Tongue (tissue), 2 donors: ENCODE measurements around the gene LEMD3. TPM values are rescaled to one million over a fixed set of nuclear protein-coding genes. Genes with fewer than 3 reads are reported as not detected.
A peak's percentile ranks its signal among the peaks of the same experiment; 100 is the strongest.

Experiments used
- DNase-seq: peaks from one replicate; pipeline ENCODE4 v3.0.0-alpha.2; 2015
- total RNA-seq: library from RNA; depleted of rRNA; stranded (reverse); fragments of >200 nt; gene quantifications from one replicate; pipeline ENCODE4 v1.2.3, GENCODE V29; 2014

Gene LEMD3
- total RNA-seq = 47.3 TPM

DNA sequence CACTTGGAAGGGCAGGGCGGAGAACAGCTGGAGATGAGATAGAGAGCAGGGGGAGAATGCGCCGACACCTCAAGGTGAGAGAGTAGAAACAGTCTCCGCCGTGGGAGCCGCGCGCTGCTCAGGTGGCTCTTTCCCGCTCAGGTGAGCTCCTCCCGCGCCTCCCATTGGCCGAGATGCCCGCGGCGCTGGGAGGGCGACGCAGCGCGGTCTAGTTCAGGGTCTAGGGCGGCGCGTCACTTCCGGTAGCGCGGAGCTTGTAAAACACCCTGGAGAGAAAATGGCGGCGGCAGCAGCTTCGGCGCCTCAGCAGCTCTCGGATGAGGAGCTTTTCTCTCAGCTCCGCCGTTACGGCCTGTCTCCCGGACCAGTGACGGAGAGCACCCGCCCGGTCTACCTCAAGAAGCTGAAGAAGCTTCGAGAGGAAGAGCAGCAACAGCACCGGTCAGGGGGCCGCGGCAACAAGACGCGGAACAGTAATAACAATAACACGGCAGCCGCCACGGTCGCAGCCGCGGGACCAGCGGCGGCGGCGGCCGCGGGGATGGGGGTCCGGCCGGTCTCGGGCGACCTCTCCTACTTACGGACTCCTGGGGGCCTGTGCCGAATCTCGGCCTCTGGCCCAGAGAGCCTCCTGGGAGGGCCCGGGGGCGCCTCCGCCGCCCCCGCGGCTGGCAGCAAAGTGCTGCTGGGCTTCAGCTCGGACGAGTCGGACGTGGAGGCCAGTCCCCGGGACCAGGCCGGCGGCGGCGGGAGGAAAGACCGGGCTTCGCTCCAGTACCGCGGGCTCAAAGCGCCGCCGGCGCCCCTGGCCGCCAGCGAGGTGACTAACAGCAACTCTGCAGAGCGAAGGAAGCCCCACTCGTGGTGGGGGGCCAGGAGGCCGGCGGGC, at the start of gene LEMD3:
TSS of gene LEMD3 (plus strand) at position 264 of the 889 bp plus-strand sequence. CDS start at position 278, 14 bp downstream.
- peak; percentile 98 for DNase-seq

DNA sequence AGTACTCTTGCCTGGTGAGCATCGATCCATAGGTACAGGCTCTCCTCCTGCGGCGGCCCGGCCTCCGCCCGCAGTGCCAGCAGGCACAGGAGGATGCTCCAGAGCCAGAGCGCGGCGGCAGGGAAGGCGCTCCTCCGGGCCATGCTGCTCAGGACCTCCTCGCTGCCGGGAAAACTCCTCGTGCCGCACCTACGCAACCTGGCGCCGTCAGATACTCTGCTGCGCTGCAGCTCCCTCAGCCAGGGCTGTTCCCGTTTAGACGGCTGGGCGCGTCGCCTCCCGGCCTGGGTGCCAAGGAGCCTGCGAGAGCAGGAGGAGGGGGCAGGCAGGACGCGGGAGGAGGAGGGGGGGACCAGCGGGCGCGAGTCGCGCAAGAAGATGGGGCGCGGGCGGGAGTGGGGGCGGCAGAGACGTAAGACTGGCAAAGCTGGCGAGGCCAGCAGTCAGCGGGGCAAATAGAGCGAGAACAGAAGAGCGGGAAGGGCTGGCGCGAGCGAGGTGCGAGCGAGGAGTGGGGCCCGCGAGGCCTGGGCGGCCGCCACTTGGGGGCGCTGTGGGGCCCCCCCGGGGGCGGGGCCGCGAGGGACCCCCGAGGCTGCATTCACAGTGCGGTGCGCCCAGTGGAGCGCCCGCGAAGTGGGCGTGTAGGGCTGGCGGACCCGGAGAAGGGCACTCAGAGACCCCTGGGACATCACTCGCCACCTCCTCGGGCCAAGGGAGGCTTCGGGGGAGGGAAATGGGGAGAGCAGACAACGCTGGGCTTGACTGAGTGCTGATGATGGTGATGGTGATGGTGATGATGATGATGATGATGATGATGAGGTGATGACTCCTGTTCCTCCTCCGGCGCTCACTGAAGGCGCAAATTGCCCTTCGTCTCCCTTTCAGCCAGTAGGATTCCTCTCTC, 48.1 kb upstream of the LEMD3 start, which contains the start of gene WIF1:
TSS of gene WIF1 (minus strand) at position 257 of the 907 bp plus-strand sequence. CDS start at position 143, 114 bp downstream.
- DNase-seq = peak; percentile 44

DNA sequence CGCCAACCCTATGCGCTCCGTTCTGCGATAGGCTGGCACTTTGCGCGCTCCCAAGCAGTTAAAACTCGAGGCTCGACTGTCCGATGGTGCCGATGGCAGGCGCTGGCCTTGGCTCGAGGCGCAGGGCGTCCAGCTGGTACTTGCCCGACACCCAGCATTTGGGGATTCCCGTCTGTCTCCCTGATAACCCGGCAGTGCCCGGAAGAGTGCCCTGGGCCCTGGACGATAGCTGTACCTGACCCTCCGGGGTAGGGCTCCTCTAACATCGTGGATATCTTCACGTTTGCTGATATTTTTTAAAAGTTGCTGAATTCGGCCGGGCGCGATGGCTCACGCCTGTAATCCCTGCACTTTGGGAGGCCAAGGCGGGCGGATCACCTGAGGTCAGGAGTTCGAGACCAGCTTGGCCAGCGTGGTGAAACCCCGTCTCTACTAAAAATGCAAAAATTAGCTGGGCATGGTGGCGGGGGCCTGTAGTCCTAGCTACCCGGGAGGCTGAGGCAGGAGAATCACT, 47.4 kb upstream of the LEMD3 start:
- no peak for DNase-seq

DNA sequence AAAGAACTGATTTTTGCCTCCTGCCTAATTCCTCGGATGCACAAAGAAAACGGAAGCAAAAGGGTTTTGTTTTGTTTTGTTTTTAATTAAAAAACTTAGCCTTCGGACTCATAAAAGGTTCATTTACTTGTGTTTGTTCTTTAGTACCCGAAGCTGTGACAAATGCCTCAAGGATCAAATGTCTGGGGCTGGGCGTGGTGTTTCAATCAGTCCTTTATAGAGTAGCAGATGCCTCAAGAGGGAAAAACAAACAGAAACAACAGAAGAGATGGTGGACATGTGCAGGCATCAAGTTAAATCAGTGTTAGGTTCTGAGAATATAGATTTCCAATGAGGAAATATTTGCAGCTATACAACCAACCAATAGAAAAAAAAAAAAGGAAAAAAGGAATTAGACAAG, 46.7 kb upstream of the LEMD3 start:
- no peak for DNase-seq

DNA sequence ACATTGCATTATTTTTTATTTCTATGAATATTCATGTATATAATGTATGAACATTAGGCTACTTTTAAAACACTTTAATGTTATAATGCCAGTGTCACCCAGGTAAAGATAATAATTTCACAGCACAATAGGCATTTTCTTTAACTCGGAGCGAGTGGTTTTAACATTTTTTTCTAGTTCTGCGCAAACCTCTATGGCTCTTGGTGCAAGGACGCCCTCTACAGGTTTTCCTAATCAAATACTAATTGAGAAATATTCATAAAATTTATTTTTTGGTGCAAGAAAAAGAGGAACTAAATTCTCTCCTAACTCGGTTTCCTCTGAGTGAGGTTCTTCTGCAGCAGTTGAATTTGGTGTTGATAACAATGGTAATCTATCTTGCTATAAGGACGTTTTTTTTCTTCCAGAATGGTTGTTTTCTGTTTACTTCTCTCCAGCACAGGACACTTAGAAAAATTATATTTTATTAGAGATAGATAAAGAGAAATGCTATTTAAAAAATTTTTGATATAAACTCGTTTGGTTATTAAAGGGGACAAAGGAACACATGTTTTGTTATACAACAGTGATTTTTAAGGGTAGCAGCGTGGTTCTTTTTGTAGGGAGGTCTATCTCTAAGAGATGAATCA, 45.8 kb upstream of the LEMD3 start:
- peak; percentile 70 for DNase-seq

DNA sequence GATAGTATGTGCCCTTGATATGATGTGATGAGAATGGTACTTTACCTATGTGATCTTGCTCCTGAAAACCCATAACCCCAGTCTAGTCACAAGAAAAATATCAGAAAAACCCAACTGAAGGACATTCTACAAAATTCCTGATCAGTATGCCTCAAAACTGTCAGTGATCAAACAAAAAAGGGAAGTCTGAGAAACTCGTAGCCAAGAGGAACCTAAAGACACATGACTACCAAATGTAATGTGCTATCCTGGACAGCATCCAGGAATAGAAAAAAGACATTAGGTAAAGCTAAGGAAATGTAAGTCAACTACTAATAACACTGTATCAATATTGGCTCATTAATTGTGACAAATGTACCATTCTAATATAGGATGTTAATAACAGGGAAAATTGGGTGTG, 44.1 kb upstream of the LEMD3 start:
- DNase-seq = no peak

DNA sequence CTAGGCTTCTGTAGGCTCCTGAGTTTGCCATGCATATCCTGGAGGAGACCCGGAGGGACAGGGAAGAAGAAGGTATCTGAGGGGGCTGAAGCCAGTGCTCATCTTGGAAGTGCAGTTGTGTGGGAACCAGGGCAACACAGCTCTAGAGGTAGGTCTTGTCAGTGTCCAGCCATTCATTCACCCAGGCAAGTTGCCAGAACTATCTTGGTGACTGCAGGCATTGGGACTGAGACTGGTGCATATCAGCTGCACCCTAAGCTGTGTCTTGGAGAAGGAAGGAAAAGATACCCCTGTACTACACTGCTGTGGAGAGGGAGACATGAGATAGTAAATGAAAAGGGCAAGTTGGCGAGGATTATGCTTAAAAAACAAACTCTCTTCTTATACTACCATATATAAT, 43.4 kb upstream of the LEMD3 start:
- no peak for DNase-seq

DNA sequence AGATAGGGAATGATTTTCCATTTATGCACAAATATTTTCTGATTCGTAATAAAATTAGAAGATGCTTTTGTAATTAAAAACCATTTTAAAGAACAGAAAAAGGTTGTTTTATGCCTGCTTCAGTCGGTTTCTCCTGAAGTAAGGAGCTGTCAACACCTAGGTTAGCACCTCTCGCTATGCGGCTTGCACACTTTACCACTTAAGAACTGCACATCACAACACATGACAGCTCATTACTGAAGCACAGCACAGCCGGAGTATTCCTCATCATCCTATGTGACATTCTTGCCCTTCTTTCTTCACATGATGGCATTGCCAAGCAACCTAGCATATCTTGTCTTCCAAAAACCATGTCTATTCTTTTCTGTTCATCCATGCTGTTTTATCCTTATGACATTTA, 42.9 kb upstream of the LEMD3 start:
- no peak for DNase-seq

DNA sequence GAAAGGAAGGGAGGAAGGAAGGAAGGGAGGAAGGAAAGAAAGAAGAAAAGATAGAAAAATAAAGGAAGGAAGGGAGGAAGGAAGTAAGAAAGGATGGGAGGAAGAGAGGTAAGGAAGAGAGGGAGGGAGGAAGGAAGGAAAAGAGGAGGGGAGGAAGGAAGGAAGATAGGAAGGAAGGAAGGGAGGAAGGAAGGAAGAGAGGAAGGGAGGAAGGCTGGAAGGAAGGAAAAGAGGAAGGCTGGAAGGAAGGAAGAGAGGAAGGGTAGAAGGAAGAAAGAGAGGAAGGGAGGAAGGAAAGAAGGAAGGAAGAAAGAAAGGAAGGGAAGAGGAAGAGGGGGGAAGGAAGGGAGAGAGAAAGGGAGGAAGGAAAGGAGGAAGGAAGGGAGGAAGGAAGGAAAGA, 35.5 kb upstream of the LEMD3 start:
- DNase-seq = no peak

DNA sequence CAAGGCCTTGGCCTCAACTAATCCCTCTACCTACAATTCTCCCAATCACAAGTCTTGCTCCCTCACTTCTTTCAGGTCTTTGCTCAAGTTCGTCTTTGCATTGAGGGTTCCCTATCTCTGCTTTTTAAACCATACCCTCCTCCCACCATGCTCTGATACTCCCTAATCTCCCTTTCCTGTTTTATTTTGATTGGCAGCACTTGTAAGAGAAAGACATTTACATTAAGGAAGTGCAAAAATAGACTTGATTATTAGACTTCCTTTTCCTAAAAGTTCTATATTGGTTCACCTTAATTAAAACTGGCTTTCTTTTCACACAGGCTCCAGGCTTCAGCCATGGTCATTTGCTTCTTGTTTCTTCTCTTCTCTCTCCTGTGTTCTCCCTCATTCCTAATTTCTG, 30.0 kb upstream of the LEMD3 start:
- DNase-seq = no peak

DNA sequence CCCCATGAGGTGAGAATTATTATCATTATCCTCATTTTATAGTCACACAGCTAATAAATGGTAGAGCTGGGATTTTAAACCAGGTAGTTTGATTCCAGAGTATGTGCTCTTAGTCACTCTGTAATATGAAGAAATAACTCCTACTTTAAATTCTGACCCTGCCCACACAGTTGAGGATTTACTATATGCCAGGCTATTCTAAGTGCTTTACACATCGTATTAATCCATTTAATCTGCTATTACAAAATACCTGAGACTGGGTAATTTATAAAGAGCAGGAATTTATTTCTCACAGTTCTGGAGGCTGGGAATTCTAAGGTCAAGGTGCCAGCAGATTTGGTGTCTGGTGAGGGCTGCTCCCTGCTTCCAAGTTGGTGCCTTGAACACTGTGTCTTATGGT, 28.6 kb upstream of the LEMD3 start:
- DNase-seq = no peak

DNA sequence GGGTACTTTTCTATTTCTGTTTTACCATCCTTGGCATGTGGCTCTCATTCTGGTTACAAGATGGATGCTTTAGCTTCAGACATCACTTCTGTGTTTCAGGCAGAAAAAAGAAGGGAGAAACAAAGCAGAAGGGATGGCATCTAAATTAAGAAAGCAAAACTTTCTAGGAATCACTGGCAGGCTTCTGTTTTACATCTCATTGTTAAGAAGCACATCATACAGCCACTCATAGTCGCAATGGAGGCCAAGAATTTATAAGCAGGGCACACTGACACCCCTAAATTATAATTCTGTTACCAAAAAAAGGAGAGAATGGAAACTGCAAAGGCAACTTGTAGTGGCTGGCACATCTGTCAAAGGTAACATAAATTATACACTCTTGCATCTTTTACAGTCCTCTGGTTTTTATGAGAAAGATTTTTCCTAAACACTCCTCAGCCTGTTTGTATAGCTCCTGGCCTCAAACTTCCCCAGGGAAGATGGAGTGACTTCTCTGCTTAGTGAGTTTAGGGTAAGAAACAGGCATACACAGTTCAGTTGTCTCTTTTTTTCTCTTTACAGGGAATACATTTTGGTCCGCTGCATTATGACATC, 22.0 kb upstream of the LEMD3 start:
- DNase-seq = no peak

DNA sequence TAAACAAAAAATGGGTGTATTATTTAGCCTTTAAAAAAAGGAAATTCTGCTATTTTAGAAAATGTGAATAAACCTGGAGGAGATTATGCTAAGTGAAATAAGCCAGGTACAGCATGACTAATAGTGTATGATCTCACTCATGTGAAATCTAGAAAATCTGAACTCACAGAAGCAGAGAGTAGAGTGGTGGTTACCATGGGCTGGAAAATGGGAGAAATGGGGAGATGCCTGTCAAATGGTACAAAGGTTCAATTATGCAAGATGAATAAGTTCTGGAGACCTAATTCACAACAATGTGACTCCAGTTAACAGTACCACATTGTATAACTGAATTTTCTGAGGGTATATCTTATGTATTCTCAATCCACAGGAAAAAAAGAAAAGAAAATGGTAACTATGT, 17.4 kb upstream of the LEMD3 start:
- DNase-seq = no peak

DNA sequence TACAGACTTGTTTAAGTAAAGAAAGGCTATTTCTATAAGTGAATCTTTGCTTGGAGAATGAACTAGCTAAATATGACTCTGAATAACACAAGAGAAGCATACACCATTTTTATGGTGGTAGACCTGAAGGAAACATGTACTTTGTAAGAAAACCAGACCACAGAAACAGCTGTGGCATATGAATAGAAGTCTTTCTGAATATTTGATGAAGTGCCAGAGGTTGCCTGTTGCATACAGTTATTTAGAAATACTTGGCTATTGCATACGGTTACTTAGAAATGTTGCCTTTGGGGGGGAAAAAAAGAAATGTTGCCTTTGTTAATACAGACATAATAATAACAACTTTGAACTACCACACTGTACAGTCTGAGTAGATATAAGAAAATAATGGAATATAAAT, 16.8 kb upstream of the LEMD3 start:
- DNase-seq = peak; percentile 34

DNA sequence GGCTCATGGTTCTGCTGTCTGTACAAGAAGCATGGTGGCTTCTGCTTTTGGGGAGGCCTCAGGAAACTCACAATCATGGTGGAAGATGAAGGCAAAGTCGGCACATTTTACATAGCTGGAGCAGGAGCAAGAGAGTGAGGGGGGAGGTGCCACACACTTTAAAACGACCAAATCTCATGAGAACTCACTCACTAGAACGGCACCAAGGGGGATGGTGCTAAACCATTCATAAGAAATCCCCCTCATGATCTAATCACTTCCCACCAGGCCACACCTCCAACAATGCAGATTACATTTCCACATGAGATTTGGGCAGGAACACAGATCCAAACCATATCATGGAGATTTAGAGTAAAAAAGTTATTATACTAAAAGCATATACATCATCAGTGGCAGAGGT, 13.6 kb upstream of the LEMD3 start:
- no peak for DNase-seq

DNA sequence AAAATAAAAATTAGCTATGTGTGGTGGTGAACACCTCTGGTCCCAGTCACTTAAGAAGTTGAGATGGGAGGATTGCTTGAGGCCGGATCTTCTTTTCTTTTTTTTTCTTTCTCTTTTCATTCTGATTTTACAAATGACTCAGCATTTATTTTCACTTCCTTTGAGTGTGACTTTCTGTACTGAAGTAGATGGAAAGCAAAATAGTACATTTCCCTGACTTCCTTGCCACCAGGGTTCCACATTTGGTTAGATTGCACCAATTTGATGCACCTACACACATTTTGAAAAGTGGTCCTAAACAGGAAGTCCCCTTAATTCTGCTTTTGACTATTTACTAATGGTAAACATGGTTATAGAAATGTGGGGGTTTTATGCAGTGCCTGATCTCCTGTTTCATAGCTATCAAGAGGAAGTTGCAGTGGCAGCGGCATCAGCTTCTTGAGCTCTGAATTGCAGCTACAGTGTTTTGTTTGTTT, 13.0 kb upstream of the LEMD3 start:
- DNase-seq = no peak

DNA sequence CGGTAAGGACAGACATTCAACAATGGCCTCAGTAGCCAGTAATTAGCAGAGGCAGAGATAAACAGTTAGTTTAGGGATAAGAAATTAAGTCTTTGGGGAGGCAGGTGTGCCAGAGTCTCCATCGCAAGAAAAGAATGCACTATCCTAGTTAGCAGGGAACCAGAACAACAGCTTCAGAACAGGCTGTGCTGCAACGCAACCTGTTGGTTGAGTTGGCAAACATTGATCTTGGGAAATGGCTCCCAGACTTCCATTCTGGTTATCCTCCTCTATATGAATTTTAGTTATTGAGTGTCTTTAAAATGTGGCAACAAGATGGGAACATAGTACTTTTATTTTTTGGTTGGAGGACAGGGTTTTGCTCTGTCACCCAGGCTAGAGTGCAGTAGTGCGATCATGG, 12.3 kb upstream of the LEMD3 start:
- no peak for DNase-seq

DNA sequence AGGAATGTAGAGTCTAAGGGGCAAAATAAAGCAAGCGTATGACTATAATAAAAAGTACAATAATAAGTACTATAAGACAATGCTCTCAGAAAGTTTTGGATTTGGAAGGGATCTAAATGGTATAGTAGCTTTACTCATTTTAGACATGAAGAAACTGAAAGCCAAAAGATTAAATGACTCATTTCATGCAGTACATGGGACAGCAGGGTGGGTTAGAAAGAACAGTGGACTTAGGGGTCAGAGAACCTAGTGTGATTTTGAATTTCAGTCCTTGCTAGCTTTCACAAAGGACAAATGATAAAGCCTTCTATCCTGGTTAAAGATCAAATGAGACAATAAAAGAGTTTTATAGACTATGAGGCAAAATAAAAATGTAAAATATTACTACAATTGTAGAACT, 6.8 kb upstream of the LEMD3 start:
- no peak for DNase-seq

DNA sequence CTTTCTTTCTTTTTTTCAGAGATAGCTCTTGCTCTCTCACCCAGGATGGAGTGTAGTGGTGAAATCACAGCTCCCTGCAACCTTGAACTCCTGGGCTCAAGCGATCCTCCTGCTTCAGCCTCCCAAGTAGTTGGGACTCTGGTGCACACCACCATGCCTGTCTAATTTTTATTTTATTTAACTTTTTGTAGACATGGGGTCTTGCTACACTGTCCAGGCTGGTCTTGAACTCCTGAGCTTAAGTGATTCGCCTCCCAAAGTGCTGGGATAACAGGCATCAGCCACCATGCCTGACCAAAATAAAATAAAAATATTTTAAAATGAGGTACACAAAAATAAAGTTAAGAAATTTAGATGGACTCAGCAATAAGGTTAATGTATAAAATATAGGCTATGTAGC, 5.1 kb upstream of the LEMD3 start:
- DNase-seq = no peak

DNA sequence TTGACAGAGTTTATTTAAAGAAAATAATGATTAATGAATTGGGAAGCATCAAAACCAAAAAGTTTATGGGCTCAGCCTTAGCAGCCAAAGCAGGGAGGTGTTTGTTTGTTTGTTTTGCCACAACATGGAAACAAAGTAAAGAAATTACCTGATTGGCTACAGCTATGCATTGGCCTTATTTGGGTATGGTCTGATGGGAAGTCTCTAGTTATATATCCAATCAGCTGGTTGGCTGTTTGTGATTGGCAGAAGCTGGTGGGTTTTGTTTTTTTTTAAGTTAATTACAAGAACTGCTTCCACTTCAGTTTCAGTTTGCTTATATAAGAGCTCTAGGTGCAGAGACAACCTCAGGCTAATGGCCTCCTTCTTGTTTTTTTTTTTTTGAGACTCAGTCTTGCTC, 4.6 kb upstream of the LEMD3 start:
- no peak for DNase-seq

DNA sequence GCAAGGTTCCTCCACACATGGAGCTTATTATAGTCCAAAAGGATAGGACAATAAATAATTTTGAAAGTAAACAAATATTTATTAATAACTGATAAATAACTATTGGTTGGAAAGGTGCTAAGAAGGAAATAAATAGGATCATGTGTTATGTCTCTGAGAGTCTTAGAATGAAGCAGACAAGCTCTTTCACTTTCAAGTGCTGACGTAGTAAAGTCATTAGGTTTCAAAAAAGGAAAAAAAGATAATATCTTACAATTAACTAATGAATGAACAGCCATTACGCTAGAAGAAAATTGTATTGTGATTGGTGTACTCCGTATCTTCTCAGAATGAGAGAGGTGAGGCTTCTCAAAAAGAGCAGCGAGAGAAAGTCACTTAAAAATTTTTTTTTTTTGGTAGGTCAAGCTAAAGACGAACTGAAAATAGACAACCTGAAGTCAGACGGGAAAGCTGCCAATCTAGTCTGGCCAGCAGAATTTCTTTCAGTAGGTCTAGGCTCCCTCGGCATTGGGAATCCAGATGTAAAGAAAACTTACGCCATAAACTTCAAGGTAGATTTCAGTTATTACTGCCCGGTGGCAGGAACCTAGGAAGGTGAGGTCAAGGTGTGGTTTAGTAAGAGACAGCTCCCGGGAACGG, 583 bp upstream of the LEMD3 start:
- DNase-seq = no peak
